ENCODE measurements around the gene PCMT1.

The PCMT1 gene

DNA sequence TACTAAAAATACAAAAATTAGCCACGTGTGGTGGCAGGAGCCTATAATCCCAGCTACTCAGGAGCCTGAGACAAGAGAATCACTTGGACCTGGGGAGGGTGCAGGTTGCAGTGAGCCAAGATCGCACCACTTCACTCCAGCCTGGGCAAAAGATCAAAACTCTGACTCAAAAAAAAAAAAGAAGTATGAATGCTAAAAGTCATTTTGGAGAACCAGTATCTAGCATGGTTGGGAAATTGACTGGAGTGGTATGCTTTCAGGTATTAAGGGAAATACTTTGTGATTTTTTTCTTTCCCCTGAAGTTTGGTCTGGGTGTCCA, 30.1 kb downstream of the PCMT1 start:
- TF ChIP-seq MYC (IDR thresholded peaks at IDR 0.05; ENCODE audit: low read depth, low read length): no peak
- TF ChIP-seq, protein P1, sequence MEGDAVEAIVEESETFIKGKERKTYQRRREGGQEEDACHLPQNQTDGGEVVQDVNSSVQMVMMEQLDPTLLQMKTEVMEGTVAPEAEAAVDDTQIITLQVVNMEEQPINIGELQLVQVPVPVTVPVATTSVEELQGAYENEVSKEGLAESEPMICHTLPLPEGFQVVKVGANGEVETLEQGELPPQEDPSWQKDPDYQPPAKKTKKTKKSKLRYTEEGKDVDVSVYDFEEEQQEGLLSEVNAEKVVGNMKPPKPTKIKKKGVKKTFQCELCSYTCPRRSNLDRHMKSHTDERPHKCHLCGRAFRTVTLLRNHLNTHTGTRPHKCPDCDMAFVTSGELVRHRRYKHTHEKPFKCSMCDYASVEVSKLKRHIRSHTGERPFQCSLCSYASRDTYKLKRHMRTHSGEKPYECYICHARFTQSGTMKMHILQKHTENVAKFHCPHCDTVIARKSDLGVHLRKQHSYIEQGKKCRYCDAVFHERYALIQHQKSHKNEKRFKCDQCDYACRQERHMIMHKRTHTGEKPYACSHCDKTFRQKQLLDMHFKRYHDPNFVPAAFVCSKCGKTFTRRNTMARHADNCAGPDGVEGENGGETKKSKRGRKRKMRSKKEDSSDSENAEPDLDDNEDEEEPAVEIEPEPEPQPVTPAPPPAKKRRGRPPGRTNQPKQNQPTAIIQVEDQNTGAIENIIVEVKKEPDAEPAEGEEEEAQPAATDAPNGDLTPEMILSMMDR (IDR thresholded peaks at IDR 0.05; ENCODE audit: low read depth, low read length): no peak
- TF ChIP-seq POLR2A (IDR thresholded peaks at IDR 0.05; ENCODE audit: extremely low read depth, insufficient read length): no peak
- TF ChIP-seq, protein P2, sequence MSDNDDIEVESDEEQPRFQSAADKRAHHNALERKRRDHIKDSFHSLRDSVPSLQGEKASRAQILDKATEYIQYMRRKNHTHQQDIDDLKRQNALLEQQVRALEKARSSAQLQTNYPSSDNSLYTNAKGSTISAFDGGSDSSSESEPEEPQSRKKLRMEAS (IDR thresholded peaks at IDR 0.05; ENCODE audit: low read depth, low read length): no peak
- no peak overlapping the region for H3K4me3 ChIP-seq (ENCODE audit: low read depth, low read length)
- DNase-seq (ENCODE audit: low read depth): no peak

DNA sequence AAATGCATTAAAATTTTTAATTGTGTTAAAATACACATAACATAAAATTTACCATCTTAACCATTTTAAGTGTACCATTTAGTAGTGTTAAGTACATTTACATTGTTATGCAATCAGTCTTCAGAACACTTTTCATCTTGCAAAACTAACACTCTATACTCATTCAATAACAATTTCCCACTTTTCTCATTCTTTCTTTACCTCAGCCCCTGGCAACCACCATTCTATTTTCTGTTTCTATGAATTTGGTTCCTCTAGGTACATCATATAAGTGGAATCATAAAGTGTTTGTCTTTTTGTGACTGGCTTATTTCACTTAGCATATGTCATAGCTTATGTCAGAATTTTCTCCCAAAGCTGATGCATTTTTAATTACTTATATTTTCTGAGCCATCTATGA, 32.2 kb downstream of the PCMT1 start:
- H3K4me3 ChIP-seq (ENCODE audit: low read depth, low read length): no peak overlapping the region
- no peak for DNase-seq (ENCODE audit: low read depth)
- TF ChIP-seq, protein P2 (IDR thresholded peaks at IDR 0.05; ENCODE audit: low read depth, low read length): no peak
- TF ChIP-seq MYC (IDR thresholded peaks at IDR 0.05; ENCODE audit: low read depth, low read length) (no peak), POLR2A (IDR thresholded peaks at IDR 0.05; ENCODE audit: extremely low read depth, insufficient read length) (no peak)
- TF ChIP-seq, protein P1 (IDR thresholded peaks at IDR 0.05; ENCODE audit: low read depth, low read length): no peak

DNA sequence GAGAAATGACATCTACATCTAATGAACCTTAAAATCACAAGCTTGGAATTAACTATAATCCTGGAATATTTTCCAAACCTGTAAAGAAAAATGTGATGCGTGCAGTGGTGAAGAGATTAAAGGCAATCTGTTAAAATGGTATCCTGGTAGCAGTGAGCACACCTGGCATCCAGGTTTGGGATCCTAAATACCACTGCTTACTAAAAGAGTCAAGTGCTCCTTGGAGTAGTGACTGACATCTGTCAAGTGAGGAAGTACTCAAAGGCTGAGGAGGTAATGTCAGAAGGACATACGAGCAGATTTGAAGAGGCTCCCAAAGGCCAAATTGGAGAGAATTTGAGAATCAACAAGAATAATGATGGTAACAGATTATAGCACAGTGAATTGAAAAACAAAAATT, 32.8 kb downstream of the PCMT1 start:
- TF ChIP-seq MYC (IDR thresholded peaks at IDR 0.05; ENCODE audit: low read depth, low read length): no peak
- TF ChIP-seq, protein P2 (IDR thresholded peaks at IDR 0.05; ENCODE audit: low read depth, low read length): no peak
- TF ChIP-seq POLR2A (IDR thresholded peaks at IDR 0.05; ENCODE audit: extremely low read depth, insufficient read length): no peak
- DNase-seq (ENCODE audit: low read depth): no peak
- no peak overlapping the region for H3K4me3 ChIP-seq (ENCODE audit: low read depth, low read length)

DNA sequence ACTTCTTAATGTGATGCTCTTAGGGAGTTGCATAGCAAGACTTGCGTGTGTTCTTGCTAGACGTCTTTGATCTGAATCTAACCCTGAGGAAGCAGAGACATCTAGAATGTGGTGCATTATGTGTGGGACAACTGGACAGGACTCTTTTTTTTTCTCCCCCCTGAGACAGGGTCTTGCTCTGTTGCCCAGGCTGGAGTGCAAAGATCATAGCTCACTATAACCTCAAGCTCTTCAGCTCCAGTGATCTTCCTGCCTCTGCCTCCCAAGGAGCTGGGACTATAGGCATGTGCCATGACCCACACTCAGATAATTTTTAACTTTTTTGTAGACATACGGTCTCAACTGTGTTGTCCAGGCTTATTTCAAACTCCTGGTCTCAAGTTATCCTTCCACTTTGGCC, 34.0 kb downstream of the PCMT1 start:
- H3K4me3 ChIP-seq (ENCODE audit: low read depth, low read length): no peak overlapping the region
- TF ChIP-seq POLR2A (IDR thresholded peaks at IDR 0.05; ENCODE audit: extremely low read depth, insufficient read length) (no peak), MYC (IDR thresholded peaks at IDR 0.05; ENCODE audit: low read depth, low read length) (no peak)
- TF ChIP-seq, protein P1 (IDR thresholded peaks at IDR 0.05; ENCODE audit: low read depth, low read length): no peak
- TF ChIP-seq, protein P2 (IDR thresholded peaks at IDR 0.05; ENCODE audit: low read depth, low read length): no peak
- DNase-seq (ENCODE audit: low read depth): no peak

DNA sequence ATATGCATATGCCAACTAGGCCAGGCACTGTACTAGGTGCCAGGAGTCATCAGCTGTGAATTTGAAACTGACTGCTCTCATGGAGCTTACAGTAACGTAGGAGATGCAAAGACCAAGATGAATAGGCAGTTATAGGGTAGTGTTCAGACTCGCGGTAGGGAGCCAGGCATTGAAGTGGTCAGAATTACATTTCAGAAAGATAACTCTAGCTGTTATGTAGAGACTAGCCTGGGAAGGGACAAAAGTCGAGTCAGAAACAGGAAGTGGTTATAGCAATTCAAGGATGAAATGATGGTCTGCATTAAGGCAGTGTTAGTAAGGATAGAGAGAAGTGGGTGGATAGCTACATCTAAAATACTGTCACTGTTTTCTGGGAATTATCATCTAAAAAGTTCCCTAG, 56.6 kb downstream of the PCMT1 start:
- DNase-seq (ENCODE audit: low read depth): peak; percentile 34
- TF ChIP-seq, protein P1 (IDR thresholded peaks at IDR 0.05; ENCODE audit: low read depth, low read length): no peak
- no peak for TF ChIP-seq MYC (IDR thresholded peaks at IDR 0.05; ENCODE audit: low read depth, low read length)
- TF ChIP-seq, protein P2 (IDR thresholded peaks at IDR 0.05; ENCODE audit: low read depth, low read length): no peak
- no peak for TF ChIP-seq POLR2A (IDR thresholded peaks at IDR 0.05; ENCODE audit: extremely low read depth, insufficient read length)
- no peak overlapping the region for H3K4me3 ChIP-seq (ENCODE audit: low read depth, low read length)

DNA sequence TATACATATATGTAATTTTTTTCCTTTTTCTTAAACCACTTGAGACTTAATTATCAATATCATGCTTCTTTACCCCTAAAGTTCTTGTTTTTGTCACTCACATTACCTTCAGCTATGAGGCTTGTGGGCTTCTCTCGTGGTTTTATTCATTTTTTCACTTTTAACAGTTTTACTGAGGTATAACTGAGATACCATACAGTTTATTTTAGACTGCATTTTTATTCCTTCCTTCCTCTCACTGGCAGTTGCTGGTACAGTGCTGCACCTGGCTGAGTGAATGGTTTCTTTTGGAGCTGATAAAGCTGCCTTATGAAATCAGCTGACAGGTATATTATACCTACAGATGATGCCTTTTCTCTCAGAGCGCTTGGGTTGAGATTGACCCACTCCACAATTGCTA, 60.3 kb downstream of the PCMT1 start:
- TF ChIP-seq, protein P2 (IDR thresholded peaks at IDR 0.05; ENCODE audit: low read depth, low read length): no peak
- no peak for TF ChIP-seq POLR2A (IDR thresholded peaks at IDR 0.05; ENCODE audit: extremely low read depth, insufficient read length)
- TF ChIP-seq MYC (IDR thresholded peaks at IDR 0.05; ENCODE audit: low read depth, low read length): no peak
- no peak for DNase-seq (ENCODE audit: low read depth)
- H3K4me3 ChIP-seq (ENCODE audit: low read depth, low read length): no peak overlapping the region

DNA sequence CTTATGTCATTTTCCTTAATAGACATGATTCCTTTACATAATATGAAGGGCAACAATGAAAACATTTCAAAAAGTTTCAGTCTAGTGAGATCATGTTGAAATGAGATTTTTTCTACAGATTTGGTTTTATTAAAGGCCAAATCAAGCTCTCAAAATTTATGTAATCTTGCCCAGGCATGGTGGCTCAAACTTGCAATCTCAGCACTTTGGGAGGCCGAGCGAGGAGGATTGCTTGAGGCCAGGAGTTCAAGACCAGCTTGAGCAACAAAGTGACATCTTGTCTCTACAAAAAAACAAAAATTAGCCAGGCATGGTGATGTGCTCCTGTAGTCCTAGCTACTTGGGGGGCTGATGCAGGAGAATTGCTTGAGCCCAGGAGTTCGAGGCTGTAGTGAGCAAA, 63.8 kb downstream of the PCMT1 start:
- no peak for TF ChIP-seq MYC (IDR thresholded peaks at IDR 0.05; ENCODE audit: low read depth, low read length)
- no peak for TF ChIP-seq POLR2A (IDR thresholded peaks at IDR 0.05; ENCODE audit: extremely low read depth, insufficient read length)
- TF ChIP-seq, protein P1 (IDR thresholded peaks at IDR 0.05; ENCODE audit: low read depth, low read length): no peak
- TF ChIP-seq, protein P2 (IDR thresholded peaks at IDR 0.05; ENCODE audit: low read depth, low read length): no peak
- no peak overlapping the region for H3K4me3 ChIP-seq (ENCODE audit: low read depth, low read length)
- no peak for DNase-seq (ENCODE audit: low read depth)

All from NB4 (cell line).